HFFc6 (cell line): Measurements from ENCODE around the gene CCDC134. TPM values are rescaled to one million over a fixed set of nuclear protein-coding genes. Genes with fewer than 3 reads are reported as not detected.

Experiments used
- DNase-seq: peaks from one replicate; pipeline ENCODE4 v3.0.0-alpha.2; 2018
- H3K27ac Mint-ChIP-seq: 2 replicates; pipeline ENCODE4 v1.8.0; 2020; ENCODE audit warnings: mild to moderate bottlenecking, mixed read lengths
- H3K27me3 Mint-ChIP-seq: 2 replicates; pipeline ENCODE4 v1.8.0; 2021; ENCODE audit warnings: mild to moderate bottlenecking, moderate library complexity, mixed read lengths; ENCODE audit not compliant: insufficient read depth
- H3K36me3 Mint-ChIP-seq: 2 replicates; pipeline ENCODE4 v1.8.0; 2021; ENCODE audit warnings: low read depth, mixed read lengths
- H3K4me1 Mint-ChIP-seq: 2 replicates; pipeline ENCODE4 v1.8.0; 2020; ENCODE audit warnings: low read depth, mixed read lengths
- H3K4me3 Mint-ChIP-seq: 2 replicates; pipeline ENCODE4 v1.8.0; 2020; ENCODE audit warnings: mild to moderate bottlenecking, moderate library complexity, mixed read lengths
- H3K9me3 Mint-ChIP-seq: 2 replicates; pipeline ENCODE4 v1.8.0; 2020; ENCODE audit warnings: mild to moderate bottlenecking, mixed read lengths
- CTCF ChIP-seq: fragments of 200-600 bp; sonication (generic); IDR thresholded peaks from 2 replicates; pipeline ENCODE4 v1.5.0; 2021; ENCODE audit warnings: antibody characterized with exemption, mild to moderate bottlenecking
- total RNA-seq, 6 experiments: library from RNA; stranded (reverse); fragmentation: NEBNext Ultra II Directional; extraction: Animal tissue kit (Norgen Biotek cat#: 25700); gene quantifications; 2 replicates in 1 of 6; 3 replicates in 5 of 6; pipeline ENCODE4 v1.2.3, GENCODE V29; 2021

Gene CCDC134
- total RNA-seq, 6 experiments from 2014 or later, result 8.9 to 10.4 (median 9.1) TPM

GRCh38 chr22:41779929-41780505 is 20.5 kb upstream of the CCDC134 start:
- no peak for DNase-seq
- H3K27ac Mint-ChIP-seq, result no peak overlapping the region
- H3K4me3 Mint-ChIP-seq, result no peak overlapping the region
- H3K36me3 Mint-ChIP-seq, result no peaks in the 10 kb centered on the region
- no peak for TF ChIP-seq CTCF
- H3K9me3 Mint-ChIP-seq, result no peaks in the 10 kb centered on the region
- H3K4me1 Mint-ChIP-seq, result peaks cover 7% of the 10 kb centered on the region; the same call in 1 of the 2 replicates
- peaks cover 14% of the 10 kb centered on the region for H3K27me3 Mint-ChIP-seq

- Mint-ChIP-seq H3K27me3 (peaks cover 14% of the 10 kb centered on the region), H3K36me3 (no peaks in the 10 kb centered on the region), H3K4me1 (peaks cover 7% of the 10 kb centered on the region; the same call in 1 of the 2 replicates), H3K9me3 (no peaks in the 10 kb centered on the region), H3K27ac (no peak overlapping the region), H3K4me3 (no peak overlapping the region)
- TF ChIP-seq CTCF, result no peak
- no peak for DNase-seq
Observed at GRCh38 chr22:41780746-41781505, 19.6 kb upstream of the CCDC134 start.

- Mint-ChIP-seq H3K4me1 (peaks cover 7% of the 10 kb centered on the region; the same call in 1 of the 2 replicates), H3K36me3 (no peaks in the 10 kb centered on the region), H3K9me3 (no peaks in the 10 kb centered on the region), H3K4me3 (no peak overlapping the region), H3K27me3 (peaks cover 14% of the 10 kb centered on the region), H3K27ac (no peak overlapping the region)
- no peak for TF ChIP-seq CTCF
- DNase-seq, result no peak
Observed at GRCh38 chr22:41781507-41781906, 19.0 kb upstream of the CCDC134 start.

GRCh38 chr22:41782316-41782715 is 18.2 kb upstream of the CCDC134 start:
- peaks cover 14% of the 10 kb centered on the region for H3K27me3 Mint-ChIP-seq
- no peak overlapping the region for H3K4me3 Mint-ChIP-seq
- no peak for DNase-seq
- no peaks in the 10 kb centered on the region for H3K9me3 Mint-ChIP-seq
- peaks cover 7% of the 10 kb centered on the region; the same call in 1 of the 2 replicates for H3K4me1 Mint-ChIP-seq
- no peak for TF ChIP-seq CTCF
- no peaks in the 10 kb centered on the region for H3K36me3 Mint-ChIP-seq
- no peak overlapping the region for H3K27ac Mint-ChIP-seq

GRCh38 chr22:41782751-41783150 is 17.7 kb upstream of the CCDC134 start:
- Mint-ChIP-seq H3K4me3 (no peak overlapping the region), H3K9me3 (no peaks in the 10 kb centered on the region), H3K27me3 (peaks cover 14% of the 10 kb centered on the region), H3K27ac (no peak overlapping the region), H3K4me1 (peaks cover 7% of the 10 kb centered on the region; the same call in 1 of the 2 replicates), H3K36me3 (no peaks in the 10 kb centered on the region)
- TF ChIP-seq CTCF, result no peak
- DNase-seq, result no peak
